ENCODE data around the gene MAP3K7. TPM values are rescaled to one million over a fixed set of nuclear protein-coding genes. Genes with fewer than 3 reads are reported as not detected.

MAP3K7 gene
- total RNA-seq, 1 donor from 2014 or later, result 18.3 TPM

- no peak overlapping the region for H3K27ac ChIP-seq
- no peak for TF ChIP-seq CTCF (IDR thresholded peaks at IDR 0.05)
- H3K4me3 ChIP-seq, result peak overlapping the region; percentile 24 to 93
- no peaks in the 10 kb centered on the region for H3K27me3 ChIP-seq
- intact Hi-C loops (cut with DNase I), result loop anchor here (5.0 to 10.0 kb wide), 4 partner anchors 207 to 1620 kb away; partner anchors contain the start of genes BACH2, RNGTT and UBE2J1
- no peak for DNase-seq (ENCODE audit: low spot score in 2 of 2)
- H3K9me3 ChIP-seq, result no peaks in the 10 kb centered on the region
- peaks cover 4 to 16% of the 10 kb centered on the region in 2 donors for H3K4me1 ChIP-seq
- no peaks in the 10 kb centered on the region for H3K36me3 ChIP-seq
Measured at GRCh38 chr6:90584636-90585255, 2.1 kb downstream of the MAP3K7 start.

GRCh38 chr6:90583836-90584481, 2.9 kb downstream of the MAP3K7 start:
- Histone ChIP-seq H3K4me1 (peaks cover 4 to 20% of the 10 kb centered on the region in 2 donors), H3K36me3 (no peaks in the 10 kb centered on the region), H3K4me3 (peak overlapping the region in 1 of 2 donors; percentile 93), H3K27ac (no peak overlapping the region), H3K27me3 (no peaks in the 10 kb centered on the region), H3K9me3 (no peaks in the 10 kb centered on the region)
- no peak for TF ChIP-seq CTCF (IDR thresholded peaks at IDR 0.05)
- no peak for DNase-seq (ENCODE audit: low spot score in 2 of 2)
- intact Hi-C loops (cut with DNase I), result loop anchor here (10.0 kb wide), 1 partner anchor 1619 kb away; the partner anchor contains the start of gene RNGTT

- peaks cover 4 to 21% of the 10 kb centered on the region in 2 donors for H3K4me1 ChIP-seq
Measured at GRCh38 chr6:90583179-90583835, 3.6 kb downstream of the MAP3K7 start.

GRCh38 chr6:90581146-90581545, 5.7 kb downstream of the MAP3K7 start:
- no peaks in the 10 kb centered on the region for H3K9me3 ChIP-seq
- H3K36me3 ChIP-seq, result no peaks in the 10 kb centered on the region
- H3K27me3 ChIP-seq, result no peaks in the 10 kb centered on the region
- no peak overlapping the region for H3K27ac ChIP-seq
- peaks cover 4 to 16% of the 10 kb centered on the region in 2 donors for H3K4me1 ChIP-seq
- DNase-seq (ENCODE audit: low spot score in 2 of 2), result no peak
- intact Hi-C loops (cut with DNase I), result loop anchor here (10.0 kb wide), 1 partner anchor 1616 kb away; the partner anchor contains the start of gene RNGTT
- H3K4me3 ChIP-seq, result no peak overlapping the region
- no peak for TF ChIP-seq CTCF (IDR thresholded peaks at IDR 0.05)

More at GRCh38 chr6:90583179-90583835, 3.6 kb downstream of the MAP3K7 start:
- Histone ChIP-seq H3K27me3 (no peaks in the 10 kb centered on the region), H3K9me3 (no peaks in the 10 kb centered on the region), H3K4me3 (no peak overlapping the region), H3K27ac (no peak overlapping the region), H3K36me3 (no peaks in the 10 kb centered on the region)
- TF ChIP-seq CTCF (IDR thresholded peaks at IDR 0.05), result no peak
- DNase-seq (ENCODE audit: low spot score in 2 of 2), result no peak
- intact Hi-C loops (cut with DNase I), result loop anchor here (10.0 kb wide), 1 partner anchor 1619 kb away; the partner anchor contains the start of gene RNGTT

GRCh38 chr6:90578894-90579549, 7.8 kb downstream of the MAP3K7 start:
- H3K27ac ChIP-seq, result no peak overlapping the region
- TF ChIP-seq CTCF (IDR thresholded peaks at IDR 0.05), result no peak
- H3K36me3 ChIP-seq, result no peaks in the 10 kb centered on the region
- DNase-seq (ENCODE audit: low spot score in 2 of 2), result no peak
- peaks cover 0 to 8% of the 10 kb centered on the region in 2 donors for H3K4me1 ChIP-seq
- intact Hi-C loops (cut with DNase I), result no loop called here
- H3K27me3 ChIP-seq, result no peaks in the 10 kb centered on the region
- H3K9me3 ChIP-seq, result no peaks in the 10 kb centered on the region
- no peak overlapping the region for H3K4me3 ChIP-seq

All from ascending aorta (tissue), 2 donors.